Right lobe of liver (tissue), 6 donors: Measurements from ENCODE around the gene HDDC2. TPM values are rescaled to one million over a fixed set of nuclear protein-coding genes. Genes with fewer than 3 reads are reported as not detected.

Source experiments
- ATAC-seq, 4 donors: fragments of 200-7000 bp; cut with Tn5 transposase; one replicate each; pipeline ENCODE4 v1.9.1; 2020; ENCODE audit warnings: mild to moderate bottlenecking in 4 of 4, moderate library complexity in 4 of 4
- DNase-seq, 3 donors: peaks; one replicate each; pipeline ENCODE4 v3.0.0-alpha.2; 2020
- H3K27ac ChIP-seq, 3 donors: fragments of 200-600 bp; one replicate each; pipeline ENCODE4 v1.8.0; 2022
- H3K27me3 ChIP-seq, 2 donors: fragments of 200-600 bp; one replicate each; pipeline ENCODE4 v1.8.0; 2022
- H3K36me3 ChIP-seq, 4 donors: fragments of 200-600 bp; sonication (generic) in 1 of 4; one replicate each; pipeline versions ENCODE4 v1.5.1 to v1.8.0; 2017 to 2022; ENCODE audit warnings: control low read depth in 1 of 4
- H3K4me1 ChIP-seq, 4 donors: fragments of 200-600 bp; sonication (generic) in 1 of 4; one replicate each; pipeline versions ENCODE4 v1.5.1 to v1.8.0; 2017 to 2022; ENCODE audit warnings: control low read depth in 1 of 4
- H3K4me3 ChIP-seq, 3 donors: fragments of 200-600 bp; one replicate each; pipeline ENCODE4 v1.8.0; 2022
- H3K9me3 ChIP-seq, 4 donors: fragments of 200-600 bp; sonication (generic) in 1 of 4; one replicate each; pipeline versions ENCODE4 v1.5.1 to v1.8.0; 2017 to 2022; ENCODE audit warnings: control low read depth in 1 of 4
- POLR2A ChIP-seq: fragments of 450-650 bp; IDR thresholded peaks from one replicate; pipeline ENCODE4 v1.6.1; 2017; ENCODE audit warnings: antibody characterized with exemption, mild to moderate bottlenecking
- WGBS: methylation state at CpG from one replicate; pipeline ENCODE4 v1.1.6; 2018; ENCODE audit warnings: low coverage, low lambda C conversion rate; ENCODE audit not compliant: insufficient coverage; ENCODE audit errors: missing lambda C conversion rate; 5-methylcytosine and 5-hydroxymethylcytosine counted together
- intact Hi-C, 2 donors: fragments of 100-400 bp; cut with DNase I; formaldehyde crosslinking; loops; one replicate each; pipeline versions ENCODE4 v1.11.2 to v1.14.1; 2022
- total RNA-seq, 6 experiments: library from RNA; depleted of rRNA in 2 of 6; stranded (reverse); fragments of >200 nt in 2 of 6; fragmentation: NEBNext Ultra II Directional in 3 of 6; extraction: Animal tissue kit (Norgen Biotek cat#: 25700) in 3 of 6; gene quantifications; one replicate each; pipeline versions ENCODE4 v1.1.0 to v1.2.4, GENCODE V29; 2016 to 2023
- TF ChIP-seq, protein P1 (sequence below), 4 donors: fragments of 200-600 bp in 3 of 4; fragments of 450-650 bp in 1 of 4; IDR thresholded peaks; one replicate each; pipeline versions ENCODE4 v1.5.1 to v1.8.0; 2016 to 2022; ENCODE audit warnings: antibody characterized with exemption in 4 of 4, mild to moderate bottlenecking in 2 of 4
- donor health status: DM: no; HTN: yes; CAD: no.
- donor health status: DM: no; HTN: no; CAD: no.
- donor health status: DM: no; HTN: no; CAD: no.
- donor health status: DM: no; HTN: yes; CAD: no.
- donor health status: DM: no; HTN: yes; CAD: no.

HDDC2 gene
- total RNA-seq, 6 experiments from 2014 or later: 6.8 to 15.6 (median 9.5) TPM

DNA sequence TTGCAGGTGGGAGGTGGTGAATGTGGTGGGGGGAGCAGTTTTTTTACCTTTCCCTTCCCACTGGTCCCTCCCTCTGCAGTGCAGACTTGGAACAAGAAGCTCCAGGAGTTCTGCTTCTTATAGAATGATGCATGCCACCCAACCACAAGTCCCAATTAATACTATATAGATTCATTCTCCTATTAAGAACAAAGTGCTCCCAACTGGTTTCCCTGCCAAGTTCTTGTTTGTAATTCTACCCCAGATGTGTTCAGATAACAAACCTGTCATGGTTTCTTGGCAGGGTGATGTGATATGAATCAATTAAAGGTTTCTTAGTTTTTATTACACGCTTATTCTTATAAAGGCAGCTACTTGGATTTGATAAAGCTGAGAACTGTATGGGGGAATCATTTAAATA lies 23.9 kb downstream of the HDDC2 start:
- TF ChIP-seq, protein P1, sequence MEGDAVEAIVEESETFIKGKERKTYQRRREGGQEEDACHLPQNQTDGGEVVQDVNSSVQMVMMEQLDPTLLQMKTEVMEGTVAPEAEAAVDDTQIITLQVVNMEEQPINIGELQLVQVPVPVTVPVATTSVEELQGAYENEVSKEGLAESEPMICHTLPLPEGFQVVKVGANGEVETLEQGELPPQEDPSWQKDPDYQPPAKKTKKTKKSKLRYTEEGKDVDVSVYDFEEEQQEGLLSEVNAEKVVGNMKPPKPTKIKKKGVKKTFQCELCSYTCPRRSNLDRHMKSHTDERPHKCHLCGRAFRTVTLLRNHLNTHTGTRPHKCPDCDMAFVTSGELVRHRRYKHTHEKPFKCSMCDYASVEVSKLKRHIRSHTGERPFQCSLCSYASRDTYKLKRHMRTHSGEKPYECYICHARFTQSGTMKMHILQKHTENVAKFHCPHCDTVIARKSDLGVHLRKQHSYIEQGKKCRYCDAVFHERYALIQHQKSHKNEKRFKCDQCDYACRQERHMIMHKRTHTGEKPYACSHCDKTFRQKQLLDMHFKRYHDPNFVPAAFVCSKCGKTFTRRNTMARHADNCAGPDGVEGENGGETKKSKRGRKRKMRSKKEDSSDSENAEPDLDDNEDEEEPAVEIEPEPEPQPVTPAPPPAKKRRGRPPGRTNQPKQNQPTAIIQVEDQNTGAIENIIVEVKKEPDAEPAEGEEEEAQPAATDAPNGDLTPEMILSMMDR (IDR thresholded peaks at IDR 0.05): no peak
- TF ChIP-seq POLR2A: no peak
- Histone ChIP-seq H3K4me3 (no peak overlapping the region), H3K9me3 (no peaks in the 10 kb centered on the region), H3K36me3 (peaks cover 0 to 7% (median 0%) of the 10 kb centered on the region in 4 donors), H3K4me1 (no peaks in the 10 kb centered on the region), H3K27ac (no peak overlapping the region), H3K27me3 (no peaks in the 10 kb centered on the region)
- WGBS: 86% methylated on average over 1 of the region's 1 CpG
- no peak for ATAC-seq
- intact Hi-C loops: no loop called here
- DNase-seq: no peak

DNA sequence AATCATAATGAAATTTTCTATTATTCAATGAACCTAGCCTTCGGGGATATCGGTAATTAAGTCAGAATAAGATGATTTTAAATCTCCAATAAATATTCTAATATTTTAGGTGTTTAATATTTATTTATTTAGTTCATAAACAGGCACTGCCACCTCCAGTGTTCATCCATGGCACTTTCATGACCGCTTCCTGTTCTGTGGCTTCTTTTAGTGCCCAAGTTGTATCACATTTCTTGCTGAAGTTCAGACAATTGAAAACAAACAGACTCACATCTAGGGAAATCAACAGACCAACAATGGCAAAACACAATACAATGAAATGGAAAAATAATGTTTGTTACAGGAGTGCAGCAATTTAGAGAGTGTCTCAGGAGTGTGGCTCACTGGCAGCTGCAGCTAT lies 26.0 kb downstream of the HDDC2 start:
- Histone ChIP-seq H3K27me3 (no peaks in the 10 kb centered on the region), H3K4me1 (peaks cover 0 to under 1% (median 0%) of the 10 kb centered on the region in 4 donors), H3K27ac (no peak overlapping the region), H3K9me3 (no peaks in the 10 kb centered on the region), H3K4me3 (no peak overlapping the region), H3K36me3 (peaks cover 0 to 7% (median 0%) of the 10 kb centered on the region in 4 donors)
- TF ChIP-seq POLR2A: no peak
- TF ChIP-seq, protein P1 (IDR thresholded peaks at IDR 0.05): no peak
- DNase-seq (no peak), ATAC-seq (no peak)
- 87% methylated on average over 3 of the region's 3 CpGs for WGBS
- intact Hi-C loops: no loop called here

DNA sequence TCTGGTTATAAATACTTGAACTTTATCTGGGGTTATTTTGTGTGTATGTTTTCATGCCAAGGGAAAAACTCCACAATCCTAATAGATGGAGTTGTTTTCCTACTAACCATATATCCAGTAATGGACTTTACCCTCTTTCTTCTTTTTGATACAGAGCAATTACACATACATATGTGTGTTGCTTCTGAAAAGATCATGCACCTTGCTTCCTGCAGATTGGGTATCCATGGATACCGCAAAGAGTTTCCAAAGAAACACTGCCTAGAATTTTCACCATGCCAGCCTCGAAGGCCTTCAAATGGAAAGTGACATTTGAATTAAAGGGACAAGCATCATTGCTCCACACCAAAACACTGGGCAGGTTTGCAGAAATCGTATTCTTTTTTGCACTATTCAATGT lies 26.8 kb downstream of the HDDC2 start:
- ATAC-seq (no peak), DNase-seq (no peak)
- TF ChIP-seq POLR2A: no peak
- TF ChIP-seq, protein P1 (IDR thresholded peaks at IDR 0.05): no peak
- H3K36me3 ChIP-seq: peaks cover 0 to 7% (median 0%) of the 10 kb centered on the region in 4 donors
- H3K9me3 ChIP-seq: no peaks in the 10 kb centered on the region
- no peaks in the 10 kb centered on the region for H3K27me3 ChIP-seq
- intact Hi-C loops: no loop called here
- 88% methylated on average over 3 of the region's 3 CpGs for WGBS
- H3K27ac ChIP-seq: no peak overlapping the region
- H3K4me3 ChIP-seq: no peak overlapping the region
- H3K4me1 ChIP-seq: peaks cover 0 to 8% (median 0%) of the 10 kb centered on the region in 4 donors

DNA sequence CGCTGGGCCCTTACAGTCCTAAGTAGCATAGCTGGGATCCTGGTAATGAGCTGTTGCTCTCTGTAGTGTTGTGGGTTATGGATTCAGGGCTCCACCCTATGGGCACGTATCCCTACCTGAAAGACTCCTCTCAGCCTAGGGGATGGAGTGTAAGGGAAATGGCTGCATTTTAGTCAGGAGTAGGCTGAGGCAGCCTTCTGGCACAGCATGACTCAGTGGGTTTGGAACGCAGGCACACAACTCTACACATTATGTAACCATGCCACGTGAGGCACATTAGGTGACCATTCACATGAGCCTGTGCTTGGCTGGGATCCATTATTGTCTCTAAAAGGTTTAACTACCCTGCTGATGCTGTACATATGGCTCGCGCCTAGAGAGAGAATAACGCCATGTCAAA lies 27.8 kb downstream of the HDDC2 start:
- Histone ChIP-seq H3K4me1 (peaks cover 0 to 8% (median 0%) of the 10 kb centered on the region in 4 donors), H3K36me3 (peaks cover 0 to 7% (median 0%) of the 10 kb centered on the region in 4 donors), H3K4me3 (no peak overlapping the region), H3K27ac (no peak overlapping the region), H3K9me3 (no peaks in the 10 kb centered on the region), H3K27me3 (no peaks in the 10 kb centered on the region)
- no peak for ATAC-seq
- DNase-seq: no peak
- intact Hi-C loops: no loop called here
- 90% methylated on average over 6 of the region's 7 CpGs for WGBS
- TF ChIP-seq, protein P1 (IDR thresholded peaks at IDR 0.05): no peak
- TF ChIP-seq POLR2A: no peak

DNA sequence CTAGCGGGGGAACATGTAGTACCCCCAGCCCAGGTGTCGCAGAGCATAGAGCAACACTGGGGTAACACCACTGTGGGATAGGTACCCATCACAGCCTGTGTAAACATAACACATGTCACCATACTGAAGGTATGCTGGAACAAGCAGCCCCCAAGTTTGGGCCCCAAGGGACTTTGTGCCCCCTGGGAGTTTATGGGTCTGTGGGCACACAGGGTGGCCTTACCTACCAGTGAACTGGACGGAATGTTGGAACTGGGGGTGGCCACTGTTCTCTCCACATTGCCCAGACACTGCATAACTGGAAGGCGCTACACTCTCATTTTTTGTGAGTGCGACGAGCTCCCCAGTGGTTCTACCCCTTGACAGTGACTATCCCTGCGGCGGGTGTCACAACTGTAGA lies 28.5 kb downstream of the HDDC2 start:
- no peak overlapping the region for H3K27ac ChIP-seq
- DNase-seq (no peak), ATAC-seq (no peak)
- TF ChIP-seq, protein P1 (IDR thresholded peaks at IDR 0.05): no peak
- TF ChIP-seq POLR2A: no peak
- peaks cover 0 to 8% (median 0%) of the 10 kb centered on the region in 4 donors for H3K4me1 ChIP-seq
- no peaks in the 10 kb centered on the region for H3K9me3 ChIP-seq
- 96% methylated on average over 4 of the region's 8 CpGs for WGBS
- intact Hi-C loops: no loop called here
- H3K27me3 ChIP-seq: no peaks in the 10 kb centered on the region
- peaks cover 0 to 7% (median 0%) of the 10 kb centered on the region in 4 donors for H3K36me3 ChIP-seq
- H3K4me3 ChIP-seq: no peak overlapping the region
